AG09319 (cell line): Measurements from ENCODE around the gene FBXL16.

Source experiments
- DNase-seq: peaks from one replicate; pipeline ENCODE4 v3.0.0-alpha.2; 2010; ENCODE audit warnings: low read depth; ENCODE audit errors: extremely low read depth
- TF ChIP-seq, protein P1 (sequence below): IDR thresholded peaks from 2 replicates; pipeline ENCODE4 v1.5.1; 2011; ENCODE audit warnings: low read depth, mild to moderate bottlenecking, inconsistent platforms, low read length, moderate library complexity

The FBXL16 gene

GRCh38 chr16:724188-725040 is 18.8 kb upstream of the FBXL16 start:
- DNase-seq = no peak
- TF ChIP-seq, protein P1, sequence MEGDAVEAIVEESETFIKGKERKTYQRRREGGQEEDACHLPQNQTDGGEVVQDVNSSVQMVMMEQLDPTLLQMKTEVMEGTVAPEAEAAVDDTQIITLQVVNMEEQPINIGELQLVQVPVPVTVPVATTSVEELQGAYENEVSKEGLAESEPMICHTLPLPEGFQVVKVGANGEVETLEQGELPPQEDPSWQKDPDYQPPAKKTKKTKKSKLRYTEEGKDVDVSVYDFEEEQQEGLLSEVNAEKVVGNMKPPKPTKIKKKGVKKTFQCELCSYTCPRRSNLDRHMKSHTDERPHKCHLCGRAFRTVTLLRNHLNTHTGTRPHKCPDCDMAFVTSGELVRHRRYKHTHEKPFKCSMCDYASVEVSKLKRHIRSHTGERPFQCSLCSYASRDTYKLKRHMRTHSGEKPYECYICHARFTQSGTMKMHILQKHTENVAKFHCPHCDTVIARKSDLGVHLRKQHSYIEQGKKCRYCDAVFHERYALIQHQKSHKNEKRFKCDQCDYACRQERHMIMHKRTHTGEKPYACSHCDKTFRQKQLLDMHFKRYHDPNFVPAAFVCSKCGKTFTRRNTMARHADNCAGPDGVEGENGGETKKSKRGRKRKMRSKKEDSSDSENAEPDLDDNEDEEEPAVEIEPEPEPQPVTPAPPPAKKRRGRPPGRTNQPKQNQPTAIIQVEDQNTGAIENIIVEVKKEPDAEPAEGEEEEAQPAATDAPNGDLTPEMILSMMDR = no peak

DNA sequence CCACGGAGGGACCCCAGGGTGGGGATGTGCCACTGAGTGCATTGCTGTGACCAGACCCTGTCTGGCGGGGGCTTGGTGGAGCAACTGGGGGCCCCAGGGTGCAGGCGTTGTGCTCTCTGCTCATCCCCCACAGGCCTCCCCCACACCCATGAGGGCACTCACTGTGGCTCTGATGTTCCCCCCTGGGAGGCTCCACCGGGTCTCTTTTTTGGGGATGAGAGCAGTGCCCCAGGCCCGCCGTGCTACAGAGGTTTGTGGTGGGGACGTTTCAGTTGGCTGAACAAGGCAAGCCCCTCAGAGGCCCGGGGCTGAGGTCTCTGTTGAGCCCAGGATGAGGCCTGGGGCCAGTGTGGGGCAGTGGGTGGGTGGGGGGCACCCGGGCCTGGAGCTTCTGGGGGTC is 18.1 kb upstream of the FBXL16 start:
- TF ChIP-seq, protein P1 = no peak
- no peak for DNase-seq

- no peak for DNase-seq
- TF ChIP-seq, protein P1 = no peak
These were observed 17.4 kb upstream of the FBXL16 start for GRCh38 chr16:722835-723633.

GRCh38 chr16:721765-722540 is 16.4 kb upstream of the FBXL16 start:
- TF ChIP-seq, protein P1 = no peak
- DNase-seq = no peak

GRCh38 chr16:720990-721764 is 15.6 kb upstream of the FBXL16 start, which contains the start of gene ANTKMT:
Gene ANTKMT, plus strand, starts transcription at chr16:721146. Its CDS starts 129 bp downstream, at chr16:721275.
- TF ChIP-seq, protein P1 = no peak
- no peak for DNase-seq

GRCh38 chr16:720447-720989 is 14.9 kb upstream of the FBXL16 start:
- TF ChIP-seq, protein P1 = peak; percentile 21
- DNase-seq = no peak
